ENCODE measurements around the gene OR8D2. TPM values are rescaled to one million over a fixed set of nuclear protein-coding genes. Genes with fewer than 3 reads are reported as not detected.
"Not testable (repeated sequence)": the region's sequence is repeated elsewhere in the genome, so short reads cannot be mapped to it uniquely, and the experiment has no call there.

Gene OR8D2
- total RNA-seq, 1 donor from 2014 or later: not detected

DNA sequence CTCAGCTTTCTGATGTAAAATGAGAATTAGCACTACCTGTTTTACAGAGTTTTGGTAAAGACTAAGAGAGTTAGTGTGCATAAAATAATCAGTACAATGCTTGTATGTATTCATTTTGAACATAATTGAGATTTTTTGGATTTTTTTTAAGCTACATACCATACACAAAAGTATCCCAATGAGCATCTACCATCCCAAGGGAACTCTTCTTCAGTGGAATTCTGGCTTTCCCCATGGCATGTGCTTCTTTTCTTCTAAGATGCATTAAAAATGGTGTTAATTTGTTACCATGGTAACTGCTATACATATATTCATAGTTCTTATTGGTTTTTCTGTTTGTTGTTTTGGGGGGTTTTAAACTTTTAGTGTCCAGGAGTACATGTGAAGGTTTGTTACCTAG lies 24.0 kb downstream of the OR8D2 start:
- H3K27me3 ChIP-seq (ENCODE audit: control insufficient read depth in 3 of 3, insufficient read depth in 3 of 3, low read length in 3 of 3): no peaks in the 10 kb centered on the region
- no peak overlapping the region for H3K27ac ChIP-seq (ENCODE audit: low read depth, low read length)
- no peak overlapping the region for H3K4me3 ChIP-seq (ENCODE audit: low read length in 3 of 3)
- no peaks in the 10 kb centered on the region for H3K4me1 ChIP-seq (ENCODE audit: control insufficient read depth in 3 of 3, insufficient read depth in 3 of 3, low read length in 3 of 3)
- no peaks in the 10 kb centered on the region for H3K9me3 ChIP-seq (ENCODE audit: control insufficient read depth in 3 of 3, low read length in 3 of 3)
- H3K9ac ChIP-seq (ENCODE audit: low read depth in 1 of 3, low read length in 3 of 3): no peak overlapping the region
- H3K36me3 ChIP-seq (ENCODE audit: control insufficient read depth in 3 of 3, insufficient read depth in 3 of 3, low read length in 3 of 3): no peaks in the 10 kb centered on the region

DNA sequence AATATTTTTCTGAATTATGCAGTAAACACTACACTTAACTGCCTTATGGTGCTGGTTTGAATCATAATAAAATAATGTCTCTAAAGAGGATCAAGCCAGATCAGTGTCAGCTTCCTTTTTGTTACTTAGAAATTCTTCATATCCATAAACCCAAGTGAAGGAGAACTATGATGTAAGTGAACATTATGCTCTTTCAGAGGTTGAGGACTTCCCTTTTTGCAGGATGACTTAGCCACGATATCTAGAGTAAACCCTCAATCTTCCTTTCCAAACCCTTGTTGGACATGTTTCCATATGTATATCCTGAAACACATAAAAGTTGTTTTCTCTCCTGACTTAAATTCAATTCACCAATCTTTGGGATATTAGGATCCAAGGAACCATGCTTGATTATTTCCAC lies 25.3 kb downstream of the OR8D2 start:
- H3K9me3 ChIP-seq (ENCODE audit: control insufficient read depth in 3 of 3, low read length in 3 of 3): no peaks in the 10 kb centered on the region
- H3K9ac ChIP-seq (ENCODE audit: low read depth in 1 of 3, low read length in 3 of 3): no peak overlapping the region
- H3K36me3 ChIP-seq (ENCODE audit: control insufficient read depth in 3 of 3, insufficient read depth in 3 of 3, low read length in 3 of 3): no peaks in the 10 kb centered on the region
- no peaks in the 10 kb centered on the region for H3K27me3 ChIP-seq (ENCODE audit: control insufficient read depth in 3 of 3, insufficient read depth in 3 of 3, low read length in 3 of 3)
- no peak overlapping the region for H3K27ac ChIP-seq (ENCODE audit: low read depth, low read length)
- no peak overlapping the region for H3K4me3 ChIP-seq (ENCODE audit: low read length in 3 of 3)
- no peaks in the 10 kb centered on the region for H3K4me1 ChIP-seq (ENCODE audit: control insufficient read depth in 3 of 3, insufficient read depth in 3 of 3, low read length in 3 of 3)

DNA sequence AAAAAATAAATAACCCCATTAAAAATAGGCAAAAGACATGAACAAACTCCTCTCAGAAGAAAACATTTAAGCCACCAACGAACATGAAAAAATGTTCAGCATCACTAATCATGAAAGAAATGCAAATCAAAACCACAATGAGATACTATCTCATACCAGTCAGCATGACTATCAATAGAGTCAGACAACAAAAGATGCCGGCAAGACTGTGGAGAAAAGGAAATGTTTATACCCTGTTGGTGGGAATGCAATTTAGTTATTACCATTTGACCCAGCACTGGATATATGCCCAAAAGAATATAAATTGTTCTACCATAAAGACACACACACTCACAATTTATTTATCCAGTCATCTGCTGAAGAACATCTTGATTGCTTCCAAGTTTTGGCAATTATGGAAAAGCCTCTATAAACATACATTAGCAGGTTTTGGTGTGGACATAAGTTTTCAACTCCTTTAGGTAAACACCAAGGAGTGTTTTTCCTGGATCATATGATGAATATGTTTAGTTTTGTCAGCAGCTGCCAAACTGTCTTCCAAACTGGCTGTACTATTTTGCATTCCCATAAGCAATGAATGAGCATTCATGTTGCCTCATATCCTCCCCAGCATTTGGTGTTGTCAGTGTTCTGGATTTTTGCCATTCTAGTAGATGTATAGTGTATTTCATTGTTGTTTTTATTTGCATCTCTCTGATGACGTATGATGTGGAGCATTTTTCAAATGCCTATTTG lies 34.2 kb downstream of the OR8D2 start:
- H3K4me1 ChIP-seq (ENCODE audit: control insufficient read depth in 3 of 3, insufficient read depth in 3 of 3, low read length in 3 of 3): no peaks in the 10 kb centered on the region
- H3K27ac ChIP-seq (ENCODE audit: low read depth, low read length): no peak overlapping the region
- no peaks in the 10 kb centered on the region for H3K36me3 ChIP-seq (ENCODE audit: control insufficient read depth in 3 of 3, insufficient read depth in 3 of 3, low read length in 3 of 3)
- no peaks in the 10 kb centered on the region for H3K27me3 ChIP-seq (ENCODE audit: control insufficient read depth in 3 of 3, insufficient read depth in 3 of 3, low read length in 3 of 3)
- H3K9ac ChIP-seq (ENCODE audit: low read depth in 1 of 3, low read length in 3 of 3): no peak overlapping the region
- no peaks in the 10 kb centered on the region for H3K9me3 ChIP-seq (ENCODE audit: control insufficient read depth in 3 of 3, low read length in 3 of 3)
- no peak overlapping the region for H3K4me3 ChIP-seq (ENCODE audit: low read length in 3 of 3)

DNA sequence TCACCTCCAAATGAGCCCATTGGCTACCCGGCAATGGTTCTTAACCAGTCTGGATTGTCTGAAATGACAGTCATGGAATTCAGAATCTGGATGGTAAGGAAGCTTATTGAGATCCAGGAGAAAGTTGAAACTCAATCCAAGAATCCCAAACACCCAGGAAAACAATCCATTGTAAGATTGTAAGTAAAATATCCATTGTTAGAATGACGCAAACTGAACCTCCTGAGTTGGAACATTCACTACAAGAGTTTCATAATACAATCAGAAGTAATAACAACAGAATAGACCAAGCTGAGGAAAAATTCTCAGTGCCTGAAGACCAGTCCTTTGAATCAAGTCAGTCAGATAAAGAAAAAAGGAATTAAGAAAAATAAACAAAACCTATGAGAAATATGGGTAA lies 41.7 kb downstream of the OR8D2 start:
- Histone ChIP-seq H3K4me1 (ENCODE audit: control insufficient read depth in 3 of 3, insufficient read depth in 3 of 3, low read length in 3 of 3) (no peaks in the 10 kb centered on the region), H3K36me3 (ENCODE audit: control insufficient read depth in 3 of 3, insufficient read depth in 3 of 3, low read length in 3 of 3) (no peaks in the 10 kb centered on the region), H3K27me3 (ENCODE audit: control insufficient read depth in 3 of 3, insufficient read depth in 3 of 3, low read length in 3 of 3) (no peaks in the 10 kb centered on the region), H3K4me3 (ENCODE audit: low read length in 3 of 3) (no peak overlapping the region), H3K9ac (ENCODE audit: low read depth in 1 of 3, low read length in 3 of 3) (no peak overlapping the region), H3K27ac (ENCODE audit: low read depth, low read length) (no peak overlapping the region), H3K9me3 (ENCODE audit: control insufficient read depth in 3 of 3, low read length in 3 of 3) (no peaks in the 10 kb centered on the region)

DNA sequence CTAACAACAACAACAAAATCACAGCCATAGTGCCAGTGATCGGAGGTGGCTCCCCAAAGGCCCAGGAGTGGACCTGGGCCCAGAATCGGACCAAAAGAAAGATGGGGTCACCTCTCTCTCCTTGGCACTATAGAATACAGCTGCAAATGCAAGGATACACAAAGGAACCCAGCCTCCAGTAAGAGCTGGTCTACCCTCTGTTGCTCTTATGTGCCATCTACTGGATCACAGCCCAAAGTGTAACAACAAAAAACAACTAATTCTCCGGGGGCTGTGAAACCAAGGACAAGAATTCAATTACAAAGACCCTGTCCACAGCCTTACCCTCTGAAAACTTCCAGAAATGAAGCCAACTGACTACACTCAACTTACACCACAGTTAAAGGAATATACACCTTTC lies 42.2 kb downstream of the OR8D2 start:
- Histone ChIP-seq H3K4me3 (ENCODE audit: low read length in 3 of 3) (no peak overlapping the region), H3K27ac (ENCODE audit: low read depth, low read length) (no peak overlapping the region), H3K9me3 (ENCODE audit: control insufficient read depth in 3 of 3, low read length in 3 of 3) (no peaks in the 10 kb centered on the region), H3K27me3 (ENCODE audit: control insufficient read depth in 3 of 3, insufficient read depth in 3 of 3, low read length in 3 of 3) (no peaks in the 10 kb centered on the region), H3K36me3 (ENCODE audit: control insufficient read depth in 3 of 3, insufficient read depth in 3 of 3, low read length in 3 of 3) (no peaks in the 10 kb centered on the region), H3K9ac (ENCODE audit: low read depth in 1 of 3, low read length in 3 of 3) (no peak overlapping the region), H3K4me1 (ENCODE audit: control insufficient read depth in 3 of 3, insufficient read depth in 3 of 3, low read length in 3 of 3) (no peaks in the 10 kb centered on the region)

DNA sequence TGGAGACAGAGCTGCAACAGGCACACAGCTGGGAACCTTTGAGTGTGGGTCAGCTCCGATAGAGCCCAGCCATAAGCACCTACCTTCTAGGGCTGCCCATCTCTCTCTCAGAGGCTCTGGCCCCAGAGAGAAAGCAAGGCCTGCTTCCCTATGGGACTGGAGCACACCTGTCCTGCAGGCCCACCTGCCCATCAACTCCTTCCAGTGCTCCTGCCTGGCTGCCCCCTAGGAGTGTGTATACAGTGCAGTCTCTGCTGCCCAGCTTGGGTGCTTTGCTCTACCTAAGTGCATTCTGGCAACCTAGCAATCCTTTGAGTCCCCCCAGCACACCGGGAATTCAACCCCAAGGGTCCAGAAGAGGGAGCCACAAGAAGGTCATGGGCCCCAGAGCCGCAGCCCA lies 42.8 kb downstream of the OR8D2 start:
- no peaks in the 10 kb centered on the region for H3K27me3 ChIP-seq (ENCODE audit: control insufficient read depth in 3 of 3, insufficient read depth in 3 of 3, low read length in 3 of 3)
- H3K9ac ChIP-seq (ENCODE audit: low read depth in 1 of 3, low read length in 3 of 3): no peak overlapping the region
- H3K9me3 ChIP-seq (ENCODE audit: control insufficient read depth in 3 of 3, low read length in 3 of 3): no peaks in the 10 kb centered on the region
- H3K4me1 ChIP-seq (ENCODE audit: control insufficient read depth in 3 of 3, insufficient read depth in 3 of 3, low read length in 3 of 3): no peaks in the 10 kb centered on the region
- H3K27ac ChIP-seq (ENCODE audit: low read depth, low read length): no peak overlapping the region
- H3K36me3 ChIP-seq (ENCODE audit: control insufficient read depth in 3 of 3, insufficient read depth in 3 of 3, low read length in 3 of 3): no peaks in the 10 kb centered on the region
- H3K4me3 ChIP-seq (ENCODE audit: low read length in 3 of 3): no peak overlapping the region

DNA sequence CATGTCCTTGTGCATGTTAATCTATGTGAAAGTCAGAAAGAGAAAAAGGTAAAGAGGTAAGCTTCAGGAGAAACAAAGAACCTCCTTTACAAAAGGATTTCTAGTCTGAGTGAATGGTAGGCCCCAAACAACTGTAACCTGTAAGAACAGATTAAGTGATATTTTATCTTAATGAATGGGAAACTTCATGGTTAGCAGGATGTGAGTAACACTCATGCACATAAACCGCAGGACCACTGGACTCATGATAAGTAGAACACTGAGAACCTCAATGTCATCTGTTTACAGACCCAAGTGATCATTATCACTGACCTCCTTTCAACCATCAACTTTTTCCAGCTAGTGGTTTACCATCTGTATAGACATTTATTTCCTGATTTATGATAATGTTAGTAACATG lies 43.9 kb downstream of the OR8D2 start:
- Histone ChIP-seq H3K4me1 (ENCODE audit: control insufficient read depth in 3 of 3, insufficient read depth in 3 of 3, low read length in 3 of 3) (no peaks in the 10 kb centered on the region), H3K9ac (ENCODE audit: low read depth in 1 of 3, low read length in 3 of 3) (no peak overlapping the region), H3K27ac (ENCODE audit: low read depth, low read length) (no peak overlapping the region), H3K36me3 (ENCODE audit: control insufficient read depth in 3 of 3, insufficient read depth in 3 of 3, low read length in 3 of 3) (no peaks in the 10 kb centered on the region), H3K4me3 (ENCODE audit: low read length in 3 of 3) (no peak overlapping the region), H3K9me3 (ENCODE audit: control insufficient read depth in 3 of 3, low read length in 3 of 3) (no peaks in the 10 kb centered on the region), H3K27me3 (ENCODE audit: control insufficient read depth in 3 of 3, insufficient read depth in 3 of 3, low read length in 3 of 3) (no peaks in the 10 kb centered on the region)

DNA sequence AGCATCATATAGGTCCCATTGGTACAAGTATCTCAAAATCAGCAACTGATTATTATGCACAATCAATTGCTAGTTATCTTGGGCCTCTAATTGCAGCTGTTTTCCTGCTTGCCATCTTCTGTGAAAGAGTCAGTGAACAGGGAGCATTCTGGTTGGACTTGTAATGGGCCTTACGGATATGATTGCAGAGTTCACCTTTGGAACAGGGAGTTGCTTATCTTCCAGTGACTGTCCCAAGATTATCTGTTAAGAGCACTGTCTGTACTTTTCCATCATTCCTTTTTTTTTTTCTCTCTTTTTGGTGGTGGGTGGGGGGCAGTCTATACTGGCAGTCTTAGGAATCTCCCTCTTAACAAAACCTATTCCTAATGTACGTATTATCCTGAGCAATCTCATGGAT lies 46.0 kb downstream of the OR8D2 start:
- Histone ChIP-seq H3K27ac (ENCODE audit: low read depth, low read length) (no peak overlapping the region), H3K9ac (ENCODE audit: low read depth in 1 of 3, low read length in 3 of 3) (no peak overlapping the region), H3K4me3 (ENCODE audit: low read length in 3 of 3) (no peak overlapping the region), H3K9me3 (ENCODE audit: control insufficient read depth in 3 of 3, low read length in 3 of 3) (no peaks in the 10 kb centered on the region), H3K4me1 (ENCODE audit: control insufficient read depth in 3 of 3, insufficient read depth in 3 of 3, low read length in 3 of 3) (no peaks in the 10 kb centered on the region), H3K36me3 (ENCODE audit: control insufficient read depth in 3 of 3, insufficient read depth in 3 of 3, low read length in 3 of 3) (no peaks in the 10 kb centered on the region), H3K27me3 (ENCODE audit: control insufficient read depth in 3 of 3, insufficient read depth in 3 of 3, low read length in 3 of 3) (no peaks in the 10 kb centered on the region)

DNA sequence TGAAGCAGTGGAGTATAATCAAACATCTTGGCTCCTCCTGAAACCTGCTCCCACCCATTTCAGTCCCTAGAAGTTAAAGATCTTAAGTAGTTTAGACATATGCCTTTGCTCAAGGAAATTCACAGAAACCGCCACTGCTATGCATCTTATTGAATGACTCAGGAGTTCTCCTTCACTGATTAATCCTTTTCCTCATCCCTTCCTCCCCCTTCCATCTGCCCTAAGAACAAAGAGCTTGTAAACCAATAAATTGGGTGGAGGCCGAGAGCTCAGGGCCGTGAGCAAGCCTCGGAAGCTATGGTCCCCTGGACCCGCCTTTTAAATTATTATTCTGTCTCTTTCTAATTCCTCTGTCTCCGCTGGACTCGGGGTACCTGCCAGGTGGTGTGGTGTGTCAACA lies 49.1 kb downstream of the OR8D2 start:
- H3K9me3 ChIP-seq (ENCODE audit: control insufficient read depth in 3 of 3, low read length in 3 of 3); H3K27ac ChIP-seq (ENCODE audit: low read depth, low read length); H3K4me3 ChIP-seq (ENCODE audit: low read length in 3 of 3); H3K27me3 ChIP-seq (ENCODE audit: control insufficient read depth in 3 of 3, insufficient read depth in 3 of 3, low read length in 3 of 3); H3K9ac ChIP-seq (ENCODE audit: low read depth in 1 of 3, low read length in 3 of 3); H3K4me1 ChIP-seq (ENCODE audit: control insufficient read depth in 3 of 3, insufficient read depth in 3 of 3, low read length in 3 of 3); H3K36me3 ChIP-seq (ENCODE audit: control insufficient read depth in 3 of 3, insufficient read depth in 3 of 3, low read length in 3 of 3): not testable (repeated sequence)

Measured in skeletal muscle tissue (tissue), 4 donors.